ENCODE data around the gene CD34.
"Not testable (repeated sequence)": the region's sequence is repeated elsewhere in the genome, so short reads cannot be mapped to it uniquely, and the experiment has no call there.

Gene CD34

GRCh38 chr1:207877914-207878313 lies 33.0 kb downstream of the CD34 start:
- not testable (repeated sequence) for DNase-seq (ENCODE audit: low read depth in 2 of 3, low spot score in 2 of 3)

GRCh38 chr1:207876131-207876530 lies 34.8 kb downstream of the CD34 start:
- no peak for DNase-seq (ENCODE audit: low read depth in 2 of 3, low spot score in 2 of 3)

- no peak for DNase-seq (ENCODE audit: low read depth in 2 of 3, low spot score in 2 of 3)
Measured at GRCh38 chr1:207875532-207875931, 35.4 kb downstream of the CD34 start.

- DNase-seq (ENCODE audit: low read depth in 2 of 3, low spot score in 2 of 3): no peak
Measured at GRCh38 chr1:207873055-207873890, 37.7 kb downstream of the CD34 start.

GRCh38 chr1:207872621-207873020 lies 38.3 kb downstream of the CD34 start:
- no peak for DNase-seq (ENCODE audit: low read depth in 2 of 3, low spot score in 2 of 3)

GRCh38 chr1:207871117-207871649 lies 39.7 kb downstream of the CD34 start:
- no peak for DNase-seq (ENCODE audit: low read depth in 2 of 3, low spot score in 2 of 3)

GRCh38 chr1:207870306-207871031 lies 40.5 kb downstream of the CD34 start:
- DNase-seq (ENCODE audit: low read depth in 2 of 3, low spot score in 2 of 3): no peak

- no peak for DNase-seq (ENCODE audit: low read depth in 2 of 3, low spot score in 2 of 3)
Measured at GRCh38 chr1:207869859-207870258, 41.1 kb downstream of the CD34 start.

- peak in 2 of 3 experiments; percentile 55 to 68 for DNase-seq (ENCODE audit: low read depth in 2 of 3, low spot score in 2 of 3)
Measured at GRCh38 chr1:207868774-207869721, 41.9 kb downstream of the CD34 start.

GRCh38 chr1:207868251-207868773 lies 42.6 kb downstream of the CD34 start:
- DNase-seq (ENCODE audit: low read depth in 2 of 3, low spot score in 2 of 3): no peak

- DNase-seq (ENCODE audit: low read depth in 2 of 3, low spot score in 2 of 3): no peak
Measured at GRCh38 chr1:207867136-207868109, 43.5 kb downstream of the CD34 start.

- DNase-seq (ENCODE audit: low read depth in 2 of 3, low spot score in 2 of 3): no peak
Measured at GRCh38 chr1:207866471-207867135, 44.3 kb downstream of the CD34 start.

GRCh38 chr1:207863893-207864535 lies 46.9 kb downstream of the CD34 start:
- DNase-seq (ENCODE audit: low read depth in 2 of 3, low spot score in 2 of 3): no peak

- DNase-seq (ENCODE audit: low read depth in 2 of 3, low spot score in 2 of 3): no peak
Measured at GRCh38 chr1:207862241-207862787, 48.6 kb downstream of the CD34 start.

- DNase-seq (ENCODE audit: low read depth in 2 of 3, low spot score in 2 of 3): no peak
Measured at GRCh38 chr1:207861442-207862177, 49.3 kb downstream of the CD34 start.

- no peak for DNase-seq (ENCODE audit: low read depth in 2 of 3, low spot score in 2 of 3)
Measured at GRCh38 chr1:207860531-207860930, 50.4 kb downstream of the CD34 start.

- DNase-seq (ENCODE audit: low read depth in 2 of 3, low spot score in 2 of 3): no peak
Measured at GRCh38 chr1:207858806-207859205, 52.1 kb downstream of the CD34 start.

GRCh38 chr1:207858281-207858680 lies 52.6 kb downstream of the CD34 start:
- no peak for DNase-seq (ENCODE audit: low read depth in 2 of 3, low spot score in 2 of 3)

Measured in activated CD8-positive, alpha-beta memory T cell treated with anti-CD3 and anti-CD28 coated beads for 48 hours (primary cell).